SH-SY5Y (cell line): Measurements from ENCODE around the gene AIF1L.

ENCODE experiments used
- GATA2 ChIP-seq: IDR thresholded peaks from 2 replicates; pipeline ENCODE4 v1.6.1; 2011; ENCODE audit warnings: mild to moderate bottlenecking, low read depth, low read length
- GATA3 ChIP-seq: IDR thresholded peaks from 2 replicates; pipeline ENCODE4 v1.6.1; 2011; ENCODE audit warnings: low read depth, mild to moderate bottlenecking, low read length, moderate library complexity

DNA sequence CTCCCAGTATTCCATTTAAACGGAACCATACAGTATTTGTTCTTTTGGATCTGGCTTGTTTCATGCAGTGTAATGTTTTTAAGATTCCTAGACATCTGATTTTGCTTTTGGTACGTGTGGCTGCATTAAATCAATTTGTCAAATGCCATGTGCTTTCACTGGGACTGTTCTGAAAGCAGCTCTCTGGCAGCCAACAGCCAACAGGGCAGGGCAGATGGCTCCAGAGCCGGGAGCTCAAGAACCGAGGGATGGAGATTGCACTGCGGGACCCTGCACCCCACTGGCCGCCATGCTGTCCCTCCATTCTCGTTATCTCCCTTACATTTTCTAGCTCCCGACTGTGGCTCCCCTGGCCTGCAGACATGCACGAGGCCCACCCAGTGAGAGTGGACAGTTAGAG is 33.4 kb upstream of the AIF1L start:
- TF ChIP-seq GATA2: no peak
- TF ChIP-seq GATA3: no peak
